Measurements from ENCODE around the gene OR2T6.
"Not testable (repeated sequence)": the region's sequence is repeated elsewhere in the genome, so short reads cannot be mapped to it uniquely, and the experiment has no call there.

DNA sequence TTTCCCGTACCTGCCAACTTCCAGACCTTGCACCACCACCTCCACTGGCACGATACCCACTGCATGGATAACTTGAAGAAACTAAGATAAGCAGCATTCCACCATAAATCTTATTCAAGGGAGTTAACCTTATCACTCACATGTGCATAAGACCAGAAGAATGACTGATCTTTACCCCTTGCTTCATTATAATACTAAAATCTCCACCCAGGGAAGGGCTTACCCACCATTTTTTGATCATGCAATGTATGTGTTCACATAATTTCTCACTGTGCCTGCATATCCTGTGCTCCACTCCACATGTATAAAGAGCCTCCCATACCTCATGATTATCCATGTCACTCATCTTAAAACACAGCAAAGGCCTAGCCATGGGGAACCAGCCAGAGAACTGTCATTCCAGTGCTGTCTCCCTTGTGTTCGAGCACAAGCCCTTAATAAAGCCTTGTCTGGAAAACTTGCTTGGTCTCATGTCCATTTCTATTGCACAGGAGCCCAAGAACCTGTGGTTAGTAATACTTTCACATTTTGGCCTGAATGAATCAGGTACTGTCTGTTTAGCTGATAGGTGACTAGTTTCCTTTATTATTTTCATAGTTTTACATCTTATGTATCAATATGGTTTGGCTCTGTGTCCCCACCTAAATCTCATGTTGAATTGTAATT is 52.1 kb downstream of the OR2T6 start:
- TF ChIP-seq, protein P1, sequence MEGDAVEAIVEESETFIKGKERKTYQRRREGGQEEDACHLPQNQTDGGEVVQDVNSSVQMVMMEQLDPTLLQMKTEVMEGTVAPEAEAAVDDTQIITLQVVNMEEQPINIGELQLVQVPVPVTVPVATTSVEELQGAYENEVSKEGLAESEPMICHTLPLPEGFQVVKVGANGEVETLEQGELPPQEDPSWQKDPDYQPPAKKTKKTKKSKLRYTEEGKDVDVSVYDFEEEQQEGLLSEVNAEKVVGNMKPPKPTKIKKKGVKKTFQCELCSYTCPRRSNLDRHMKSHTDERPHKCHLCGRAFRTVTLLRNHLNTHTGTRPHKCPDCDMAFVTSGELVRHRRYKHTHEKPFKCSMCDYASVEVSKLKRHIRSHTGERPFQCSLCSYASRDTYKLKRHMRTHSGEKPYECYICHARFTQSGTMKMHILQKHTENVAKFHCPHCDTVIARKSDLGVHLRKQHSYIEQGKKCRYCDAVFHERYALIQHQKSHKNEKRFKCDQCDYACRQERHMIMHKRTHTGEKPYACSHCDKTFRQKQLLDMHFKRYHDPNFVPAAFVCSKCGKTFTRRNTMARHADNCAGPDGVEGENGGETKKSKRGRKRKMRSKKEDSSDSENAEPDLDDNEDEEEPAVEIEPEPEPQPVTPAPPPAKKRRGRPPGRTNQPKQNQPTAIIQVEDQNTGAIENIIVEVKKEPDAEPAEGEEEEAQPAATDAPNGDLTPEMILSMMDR (IDR thresholded peaks at IDR 0.05; ENCODE audit: low read depth, low read length) = not testable (repeated sequence)
- TF ChIP-seq EZH2phosphoT487 (IDR thresholded peaks at IDR 0.05; ENCODE audit: low read depth) = not testable (repeated sequence)

Data from OCI-LY3 (cell line).